Smooth muscle cell (in vitro differentiated cells): ENCODE measurements around the gene OBSL1. TPM values are rescaled to one million over a fixed set of nuclear protein-coding genes. Genes with fewer than 3 reads are reported as not detected.

ENCODE experiments used
- DNase-seq: peaks from one replicate; lab custom pipeline; 2025; ENCODE audit not compliant: unreplicated experiment; lab: John Stamatoyannopoulos, UW
- H2AFZ ChIP-seq: fragments of 200-600 bp; sonication (generic); 2 replicates; pipeline ENCODE4 v1.6.0; 2016; ENCODE audit warnings: antibody characterized with exemption, low read depth, mild to moderate bottlenecking
- H3F3A ChIP-seq: fragments of 200-600 bp; sonication (generic); 2 replicates; pipeline ENCODE4 v1.6.0; 2017; ENCODE audit warnings: antibody characterized with exemption, low read depth
- H3K27ac ChIP-seq: fragments of 200-600 bp; sonication (generic); 2 replicates; pipeline ENCODE4 v1.5.1; 2016; ENCODE audit warnings: low read depth, mild to moderate bottlenecking
- H3K27me3 ChIP-seq: fragments of 200-600 bp; sonication (generic); 2 replicates; pipeline ENCODE4 v1.6.1; 2016; ENCODE audit warnings: low read depth, mild to moderate bottlenecking
- H3K36me3 ChIP-seq: fragments of 200-600 bp; sonication (generic); 2 replicates; pipeline ENCODE4 v1.5.1; 2016; ENCODE audit warnings: low read depth
- H3K4me1 ChIP-seq: fragments of 200-600 bp; sonication (generic); 2 replicates; pipeline ENCODE4 v1.5.1; 2016; ENCODE audit warnings: low read depth
- H3K4me2 ChIP-seq: fragments of 200-600 bp; sonication (generic); 2 replicates; pipeline ENCODE4 v1.6.0; 2016; ENCODE audit warnings: mild to moderate bottlenecking
- H3K4me3 ChIP-seq: fragments of 200-600 bp; sonication (generic); 2 replicates; pipeline ENCODE4 v1.5.1; 2016; ENCODE audit warnings: mild to moderate bottlenecking
- H3K79me2 ChIP-seq: fragments of 200-600 bp; sonication (generic); 2 replicates; pipeline ENCODE4 v1.6.0; 2016; ENCODE audit warnings: low read depth, mild to moderate bottlenecking
- H3K9ac ChIP-seq: fragments of 200-600 bp; sonication (generic); 2 replicates; pipeline ENCODE4 v1.6.0; 2016; ENCODE audit warnings: low read depth
- H3K9me3 ChIP-seq: fragments of 200-600 bp; sonication (generic); replicated peaks from 2 replicates; pipeline ENCODE4 v1.5.1; 2016; ENCODE audit warnings: low read depth
- H4K20me1 ChIP-seq: fragments of 200-600 bp; sonication (generic); 2 replicates; pipeline ENCODE4 v1.6.0; 2016; ENCODE audit warnings: low read depth
- CTCF ChIP-seq: fragments of 200-600 bp; sonication (generic); IDR thresholded peaks from 2 replicates; pipeline ENCODE4 v1.5.1; 2017; ENCODE audit warnings: borderline replicate concordance, mild to moderate bottlenecking, antibody characterized with exemption; ENCODE audit not compliant: insufficient read depth, poor library complexity, severe bottlenecking
- WGBS: methylation state at CpG from one replicate; pipeline ENCODE4 v1.1.7; 2016; ENCODE audit warnings: low lambda C conversion rate; 5-methylcytosine and 5-hydroxymethylcytosine counted together
- polyA plus RNA-seq: library from polyadenylated mRNA; unstranded; fragments of >200 nt; fragmentation: Nextera tagmentation; extraction: Ambion mirVana; gene quantifications from 2 replicates; pipeline ENCODE4 v1.2.1, GENCODE V29; 2016
- total RNA-seq: library from RNA; depleted of rRNA; stranded (reverse); fragments of >200 nt; gene quantifications from 2 replicates; pipeline ENCODE4 v1.2.3, GENCODE V29; 2014

The OBSL1 gene
- total and polyA plus RNA-seq, 2 experiments from 2014 or later = 51.1 to 71.9 TPM

GRCh38 chr2:219547621-219548020, 23.7 kb downstream of the OBSL1 start:
- Histone ChIP-seq H2AFZ (no peak overlapping the region), H3K27ac (no peak overlapping the region), H3K27me3 (no peaks in the 10 kb centered on the region), H3K4me3 (no peak overlapping the region), H3K79me2 (peaks cover 1% of the 10 kb centered on the region), H3K4me1 (peaks cover 8% of the 10 kb centered on the region), H3K4me2 (no peak overlapping the region), H3K36me3 (no peaks in the 10 kb centered on the region), H3F3A (no peaks in the 10 kb centered on the region), H3K9me3 (no peaks in the 10 kb centered on the region), H3K9ac (no peak overlapping the region), H4K20me1 (peaks cover 6% of the 10 kb centered on the region)
- 96% methylated on average over 26 of the region's 26 CpGs for WGBS
- DNase-seq = no peak
- TF ChIP-seq CTCF = no peak

GRCh38 chr2:219545943-219546352, 25.4 kb downstream of the OBSL1 start:
- no peak for DNase-seq
- WGBS = 76% methylated on average over 4 of the region's 4 CpGs
- H3K36me3 ChIP-seq = no peaks in the 10 kb centered on the region
- no peak overlapping the region for H3K4me2 ChIP-seq
- no peak overlapping the region for H2AFZ ChIP-seq
- no peak overlapping the region for H3K27ac ChIP-seq
- H3K79me2 ChIP-seq = peaks cover 9% of the 10 kb centered on the region
- H3F3A ChIP-seq = no peaks in the 10 kb centered on the region
- H3K4me1 ChIP-seq = peaks cover 15% of the 10 kb centered on the region
- H3K9me3 ChIP-seq = no peaks in the 10 kb centered on the region
- H4K20me1 ChIP-seq = peaks cover 22% of the 10 kb centered on the region
- H3K4me3 ChIP-seq = no peak overlapping the region
- no peaks in the 10 kb centered on the region for H3K27me3 ChIP-seq
- no peak overlapping the region for H3K9ac ChIP-seq
- no peak for TF ChIP-seq CTCF

GRCh38 chr2:219545295-219545942, 25.9 kb downstream of the OBSL1 start:
- H3K9me3 ChIP-seq = no peaks in the 10 kb centered on the region
- H2AFZ ChIP-seq = no peak overlapping the region
- H3K4me3 ChIP-seq = no peak overlapping the region
- no peak for DNase-seq
- peaks cover 15% of the 10 kb centered on the region for H3K4me1 ChIP-seq
- H3K4me2 ChIP-seq = no peak overlapping the region
- no peak overlapping the region for H3K9ac ChIP-seq
- 89% methylated on average over 2 of the region's 3 CpGs for WGBS
- peaks cover 9% of the 10 kb centered on the region for H3K79me2 ChIP-seq
- H3K27me3 ChIP-seq = no peaks in the 10 kb centered on the region
- no peak for TF ChIP-seq CTCF
- H4K20me1 ChIP-seq = peaks cover 24% of the 10 kb centered on the region
- H3K27ac ChIP-seq = no peak overlapping the region
- no peaks in the 10 kb centered on the region for H3F3A ChIP-seq
- H3K36me3 ChIP-seq = no peaks in the 10 kb centered on the region

- no peak for TF ChIP-seq CTCF
- Histone ChIP-seq H3F3A (no peaks in the 10 kb centered on the region), H3K27me3 (no peaks in the 10 kb centered on the region), H3K9me3 (no peaks in the 10 kb centered on the region), H3K9ac (no peak overlapping the region), H3K4me1 (peaks cover 15% of the 10 kb centered on the region), H3K4me2 (peak overlapping the region; percentile 97), H3K79me2 (peaks cover 9% of the 10 kb centered on the region), H3K4me3 (peak overlapping the region; percentile 82), H3K36me3 (no peaks in the 10 kb centered on the region), H3K27ac (no peak overlapping the region), H2AFZ (no peak overlapping the region), H4K20me1 (peaks cover 33% of the 10 kb centered on the region)
- DNase-seq = no peak
- 74% methylated on average over 9 of the region's 9 CpGs for WGBS
Measured at GRCh38 chr2:219544567-219544966, 26.8 kb downstream of the OBSL1 start.
